ENCODE measurements around the gene YWHAH.

GRCh38 chr22:31911565-31912406 lies 32.5 kb upstream of the YWHAH start:
- TF ChIP-seq CTCF (IDR thresholded peaks at IDR 0.05; ENCODE audit: insufficient read depth, low read depth, low read length), result no peak
- no peak for TF ChIP-seq EZH2 (IDR thresholded peaks at IDR 0.05; ENCODE audit: insufficient read depth, low read length)

Data from astrocyte (in vitro differentiated cells and primary cell).